ENCODE data around the gene LMO2. TPM values are rescaled to one million over a fixed set of nuclear protein-coding genes. Genes with fewer than 3 reads are reported as not detected.

LMO2 gene
- total and polyA plus RNA-seq, 12 donors, result 12.4 to 40.8 (median 30.8) TPM

DNA sequence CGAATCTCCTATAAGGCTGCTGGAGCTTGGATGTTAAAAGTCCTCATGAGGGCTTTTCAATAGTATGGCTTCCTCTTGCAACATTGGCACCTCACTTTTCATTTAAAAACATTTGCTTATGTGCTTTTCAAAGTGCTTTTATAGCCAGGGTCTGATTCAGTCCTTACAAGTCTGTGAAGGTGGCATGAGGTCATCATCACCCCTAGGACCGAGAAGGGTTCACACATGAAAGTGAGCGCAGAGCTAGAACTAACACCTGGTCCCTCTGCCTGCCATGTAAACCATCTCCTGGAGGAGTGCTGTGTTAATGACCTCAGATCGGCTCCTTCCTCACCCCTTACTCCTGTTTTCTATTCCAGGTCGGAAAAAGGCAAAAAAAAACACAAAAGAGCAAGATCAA, 12.2 kb upstream of the LMO2 start:
- no peak overlapping the region for H3K27ac ChIP-seq
- intact Hi-C loops (cut with DNase I), result no loop called here
- no peak for TF ChIP-seq CTCF (IDR thresholded peaks at IDR 0.05)
- TF ChIP-seq POLR2A (IDR thresholded peaks at IDR 0.05), result no peak
- no peaks in the 10 kb centered on the region for H3K27me3 ChIP-seq
- no peaks in the 10 kb centered on the region for H3K9me3 ChIP-seq (replicated peaks in 1 of 3)
- peaks cover 7 to 11% of the 10 kb centered on the region in 2 donors for H3K4me1 ChIP-seq (replicated peaks in 1 of 2)
- no peak overlapping the region for H3K4me3 ChIP-seq
- H3K36me3 ChIP-seq (replicated peaks in 1 of 2), result no peaks in the 10 kb centered on the region
- 79 to 91% (median 82%) methylated on average over 5 of the region's 5 CpGs for WGBS, 4 donors
- DNase-seq, result no peak

- no peak overlapping the region for H3K4me3 ChIP-seq
- H3K27ac ChIP-seq, result peak overlapping the region in 1 of 5 donors; percentile 76
- H3K9me3 ChIP-seq (replicated peaks in 1 of 3), result no peaks in the 10 kb centered on the region
- H3K36me3 ChIP-seq (replicated peaks in 1 of 2), result no peaks in the 10 kb centered on the region
- peaks cover 14 to 15% of the 10 kb centered on the region in 2 donors for H3K4me1 ChIP-seq (replicated peaks in 1 of 2)
- TF ChIP-seq POLR2A (IDR thresholded peaks at IDR 0.05) (no peak), CTCF (IDR thresholded peaks at IDR 0.05) (no peak)
- no peak for DNase-seq
- H3K27me3 ChIP-seq, result no peaks in the 10 kb centered on the region
- WGBS, 4 donors, result 67 to 86% (median 70%) methylated on average over 7 of the region's 7 CpGs
- intact Hi-C loops (cut with DNase I), result no loop called here
Measured at GRCh38 chr11:33900159-33900840, 8.4 kb upstream of the LMO2 start.

DNA sequence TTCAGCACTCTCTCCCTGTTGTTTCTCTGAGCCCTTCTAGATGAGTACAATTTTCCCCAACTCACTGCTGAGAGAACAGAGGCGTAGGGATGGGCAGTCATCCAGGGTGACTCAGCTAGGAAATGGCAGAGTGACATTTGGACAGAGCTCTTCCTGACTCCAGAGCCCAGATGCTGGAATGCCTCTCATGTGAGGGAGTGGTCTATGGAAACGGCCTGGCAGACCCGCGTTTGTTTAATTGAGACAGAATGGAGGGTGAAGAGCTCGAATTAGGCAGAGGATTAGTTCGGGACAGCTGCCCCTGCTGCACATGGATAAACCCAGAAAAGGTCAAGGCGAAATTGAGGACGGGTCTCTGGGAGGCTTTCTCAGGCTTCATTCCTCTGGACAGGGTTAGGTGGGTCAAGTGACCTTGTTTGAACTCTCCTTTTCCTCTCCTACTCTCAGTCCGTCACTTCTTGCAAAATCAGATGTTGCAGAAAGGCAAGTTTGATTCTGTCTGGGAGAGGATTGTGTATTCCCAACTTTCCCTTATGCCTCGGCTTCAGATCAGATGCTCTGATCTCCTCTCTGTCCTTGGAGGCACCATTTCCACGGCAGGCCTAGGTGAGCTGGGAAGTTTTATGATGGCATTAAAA, 7.6 kb upstream of the LMO2 start:
- H3K4me3 ChIP-seq, result no peak overlapping the region
- H3K27ac ChIP-seq, result peak overlapping the region in 2 of 5 donors; percentile 48 to 76
- H3K9me3 ChIP-seq (replicated peaks in 1 of 3), result no peaks in the 10 kb centered on the region
- peak; percentile 84 to 94 (median 87) for DNase-seq
- no peaks in the 10 kb centered on the region for H3K36me3 ChIP-seq (replicated peaks in 1 of 2)
- H3K4me1 ChIP-seq (replicated peaks in 1 of 2), result peaks cover 15 to 17% of the 10 kb centered on the region in 2 donors
- 14 to 25% (median 22%) methylated on average over 11 of the region's 11 CpGs for WGBS, 4 donors
- no peaks in the 10 kb centered on the region for H3K27me3 ChIP-seq
- intact Hi-C loops (cut with DNase I), result no loop called here
- TF ChIP-seq CTCF (IDR thresholded peaks at IDR 0.05) (no peak), POLR2A (IDR thresholded peaks at IDR 0.05) (no peak)

DNA sequence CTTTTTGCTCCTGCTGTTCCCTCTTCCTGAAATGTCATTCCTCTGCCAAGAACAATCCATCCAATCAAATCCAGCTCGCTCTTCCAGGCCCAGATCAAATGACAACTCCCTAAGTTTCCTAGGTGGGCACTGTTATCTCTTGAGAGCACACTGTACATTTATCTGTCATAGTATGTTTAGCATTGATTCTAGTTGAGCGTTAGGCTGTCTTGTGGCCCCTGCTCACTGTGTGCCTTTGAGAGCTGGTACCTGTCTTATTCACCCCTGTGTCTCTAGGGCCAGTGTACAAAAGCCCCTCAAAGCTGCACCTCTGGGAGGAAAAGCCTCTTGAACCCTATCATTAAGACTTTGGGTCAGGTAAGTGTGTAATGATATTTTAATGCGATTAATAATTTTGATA, 7.1 kb upstream of the LMO2 start:
- WGBS, 4 donors, result 52 to 67% (median 56%) methylated on average over 3 of the region's 3 CpGs
- H3K4me1 ChIP-seq (replicated peaks in 1 of 2), result peaks cover 15 to 17% of the 10 kb centered on the region in 2 donors
- H3K27ac ChIP-seq, result peak overlapping the region in 2 of 5 donors; percentile 48 to 76
- H3K36me3 ChIP-seq (replicated peaks in 1 of 2), result no peaks in the 10 kb centered on the region
- intact Hi-C loops (cut with DNase I), result no loop called here
- no peak overlapping the region for H3K4me3 ChIP-seq
- TF ChIP-seq POLR2A (IDR thresholded peaks at IDR 0.05) (no peak), CTCF (IDR thresholded peaks at IDR 0.05) (no peak)
- H3K9me3 ChIP-seq (replicated peaks in 1 of 3), result no peaks in the 10 kb centered on the region
- DNase-seq, result no peak
- no peaks in the 10 kb centered on the region for H3K27me3 ChIP-seq
